K562 (cell line): ENCODE results near the gene ZFYVE27. TPM values are rescaled to one million over a fixed set of nuclear protein-coding genes. Genes with fewer than 3 reads are reported as not detected.
A peak's percentile ranks its signal among the peaks of the same experiment; 100 is the strongest.

Source experiments
- ATF6 ChIP-seq: sonication (generic); formaldehyde crosslinking; IDR thresholded peaks from 2 replicates; pipeline ENCODE4 v1.4.0; 2020; ENCODE audit warnings: mild to moderate bottlenecking, missing genetic modification reagents
- CREB1 ChIP-seq, 2 experiments: sonication (generic) in 1 of 2; formaldehyde crosslinking in 1 of 2; IDR thresholded peaks; 2 replicates each; pipeline versions ENCODE4 v1.6.1 to v1.8.0; 2012 to 2022; ENCODE audit warnings: inconsistent platforms in 1 of 2, mild to moderate bottlenecking in 1 of 2, missing genetic modification reagents in 1 of 2, moderate library complexity in 1 of 2
- FIP1L1 ChIP-seq: fragments of 200-400 bp; formaldehyde crosslinking; IDR thresholded peaks from 2 replicates; pipeline ENCODE4 v1.6.1; 2018; ENCODE audit warnings: mild to moderate bottlenecking, low read depth, low read length; ENCODE audit not compliant: poor library complexity, severe bottlenecking
- FOXM1 ChIP-seq, 2 experiments: fragments of 450-650 bp in 1 of 2; sonication (generic) in 1 of 2; formaldehyde crosslinking in 1 of 2; IDR thresholded peaks; 2 replicates each; pipeline versions ENCODE4 v1.6.1 to v1.9.0; 2017 to 2022; ENCODE audit warnings: low read depth in 2 of 2, mild to moderate bottlenecking in 2 of 2, missing genetic modification reagents in 1 of 2, moderate library complexity in 1 of 2
- JUN ChIP-seq, 2 experiments: sonication (generic) in 1 of 2; formaldehyde crosslinking in 1 of 2; IDR thresholded peaks; 2 replicates each; pipeline versions ENCODE4 v1.6.1 to v1.8.0; 2012 to 2022; ENCODE audit warnings: borderline replicate concordance in 2 of 2, mild to moderate bottlenecking in 2 of 2, improper control_type of control experiment in 1 of 2, low read depth in 1 of 2, low read length in 1 of 2, missing genetic modification reagents in 1 of 2
- POLR2G ChIP-seq: fragments of 200-400 bp; formaldehyde crosslinking; IDR thresholded peaks from 2 replicates; pipeline ENCODE4 v1.6.1; 2017; ENCODE audit warnings: low read depth, mild to moderate bottlenecking, antibody characterized with exemption, low read length, moderate library complexity
- PURB ChIP-seq: sonication (generic); formaldehyde crosslinking; IDR thresholded peaks from 2 replicates; pipeline ENCODE4 v1.9.0; 2021; ENCODE audit warnings: low read depth, mild to moderate bottlenecking, missing genetic modification reagents
- RAD21 ChIP-seq, 2 experiments: fragments of 250-450 bp in 1 of 2; fragments of 450-650 bp in 1 of 2; sonication (Bioruptor Pico) in 1 of 2; formaldehyde crosslinking in 1 of 2; IDR thresholded peaks in 1 of 2; conservative IDR thresholded peaks in 1 of 2; 2 replicates each; pipeline versions ENCODE4 v1.4.0 to v1.8.0; 2020 to 2022; ENCODE audit warnings: mild to moderate bottlenecking in 2 of 2, moderate library complexity in 1 of 2
- RNF2 ChIP-seq: sonication (generic); IDR thresholded peaks from 2 replicates; pipeline ENCODE4 v1.6.1; 2016
- SNAPC5 ChIP-seq: fragments of 250-450 bp; sonication (Bioruptor Pico); IDR thresholded peaks from 2 replicates; pipeline ENCODE4 v1.8.0; 2021; ENCODE audit warnings: moderate library complexity, mild to moderate bottlenecking, inconsistent platforms
- U2AF2 ChIP-seq: fragments of 200-400 bp; formaldehyde crosslinking; optimal IDR thresholded peaks from 2 replicates; pipeline ENCODE3; 2017; ENCODE audit warnings: low read depth, mild to moderate bottlenecking, low read length
- ZNF830 ChIP-seq: fragments of 250-450 bp; sonication (Bioruptor Pico); IDR thresholded peaks from 2 replicates; pipeline ENCODE4 v1.5.0; 2021; ENCODE audit warnings: mild to moderate bottlenecking
- polyA plus RNA-seq, 8 experiments: library from polyadenylated mRNA; depleted of rRNA in 4 of 8; stranded (reverse) in 5 of 8; unstranded in 3 of 8; fragments of >200 nt; fragmentation: Nextera tagmentation in 2 of 8; fragmentation: Illumina TruSeq in 1 of 8; extraction: Ambion mirVana in 2 of 8; extraction: Trizol in 1 of 8; gene quantifications; 2 replicates each; pipeline versions ENCODE4 v1.2.1 to v1.2.3, GENCODE V29; 2011 to 2014; ENCODE audit warnings: inconsistent platforms in 1 of 8, missing spikeins in 1 of 8
- total RNA-seq, 7 experiments: library from RNA; depleted of rRNA in 6 of 7; stranded (reverse); fragments of >200 nt in 6 of 7; fragmentation: Illumina TruSeq in 2 of 7; extraction: Trizol in 2 of 7; gene quantifications; 2 replicates each; pipeline versions ENCODE4 v1.2.1 to v1.2.3, GENCODE V29; 2011 to 2021; ENCODE audit warnings: low replicate concordance in 1 of 7
- TF ChIP-seq, protein P1 (sequence below): fragments of 450-650 bp; IDR thresholded peaks from 2 replicates; pipeline ENCODE4 v1.6.1; 2014; ENCODE audit warnings: low read depth, mild to moderate bottlenecking, moderate library complexity, borderline replicate concordance
- TF ChIP-seq, protein P2 (sequence below): sonication (generic); formaldehyde crosslinking; IDR thresholded peaks from 2 replicates; pipeline ENCODE4 v1.8.1; 2023; ENCODE audit warnings: mild to moderate bottlenecking, missing genetic modification reagents
- TF ChIP-seq, protein P3 (sequence below): fragments of 200-800 bp; sonication (Bioruptor generic); IDR thresholded peaks from 2 replicates; pipeline ENCODE4 v1.6.1; 2017; ENCODE audit warnings: missing genetic modification characterization, missing compliant biosample characterization
- TF ChIP-seq, protein P4 (sequence below): sonication (generic); formaldehyde crosslinking; IDR thresholded peaks from 2 replicates; pipeline ENCODE4 v1.8.0; 2022; ENCODE audit warnings: missing genetic modification reagents, mild to moderate bottlenecking, borderline replicate concordance

ZFYVE27 gene
- total and polyA plus RNA-seq, 9 of the 15 experiments (the other 6 are each of a cell fraction or from before 2014, with no cell fraction given) = 0.81 to 21.9 (median 15.3) TPM

- TF ChIP-seq, protein P1, sequence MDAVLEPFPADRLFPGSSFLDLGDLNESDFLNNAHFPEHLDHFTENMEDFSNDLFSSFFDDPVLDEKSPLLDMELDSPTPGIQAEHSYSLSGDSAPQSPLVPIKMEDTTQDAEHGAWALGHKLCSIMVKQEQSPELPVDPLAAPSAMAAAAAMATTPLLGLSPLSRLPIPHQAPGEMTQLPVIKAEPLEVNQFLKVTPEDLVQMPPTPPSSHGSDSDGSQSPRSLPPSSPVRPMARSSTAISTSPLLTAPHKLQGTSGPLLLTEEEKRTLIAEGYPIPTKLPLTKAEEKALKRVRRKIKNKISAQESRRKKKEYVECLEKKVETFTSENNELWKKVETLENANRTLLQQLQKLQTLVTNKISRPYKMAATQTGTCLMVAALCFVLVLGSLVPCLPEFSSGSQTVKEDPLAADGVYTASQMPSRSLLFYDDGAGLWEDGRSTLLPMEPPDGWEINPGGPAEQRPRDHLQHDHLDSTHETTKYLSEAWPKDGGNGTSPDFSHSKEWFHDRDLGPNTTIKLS = no peak
- TF ChIP-seq RAD21 (CRISPR knock-in tag; conservative IDR thresholded peaks at IDR 0.05 in 1 of 2, IDR thresholded peaks at IDR 0.05 in 1 of 2) (no peak), FOXM1 (IDR thresholded peaks at IDR 0.05; ENCODE audit: low read depth) (no peak), FOXM1 (CRISPR knock-in tag; IDR thresholded peaks at IDR 0.05; ENCODE audit: low read depth) (no peak), SNAPC5 (CRISPR knock-in tag) (no peak), RNF2 (no peak), U2AF2 (no peak), CREB1 (IDR thresholded peaks at IDR 0.05) (no peak), CREB1 (CRISPR knock-in tag; IDR thresholded peaks at IDR 0.05) (no peak), JUN (IDR thresholded peaks at IDR 0.05; ENCODE audit: borderline replicate concordance, low read depth, low read length) (0 out of 2 replicates have a peak, but pooled peaks have one; percentile 27), JUN (CRISPR knock-in tag; IDR thresholded peaks at IDR 0.05; ENCODE audit: borderline replicate concordance) (no peak), PURB (CRISPR knock-in tag) (no peak), FIP1L1 (no peak), ZNF830 (no peak), POLR2G (no peak), ATF6 (no peak)
- TF ChIP-seq, protein P2, sequence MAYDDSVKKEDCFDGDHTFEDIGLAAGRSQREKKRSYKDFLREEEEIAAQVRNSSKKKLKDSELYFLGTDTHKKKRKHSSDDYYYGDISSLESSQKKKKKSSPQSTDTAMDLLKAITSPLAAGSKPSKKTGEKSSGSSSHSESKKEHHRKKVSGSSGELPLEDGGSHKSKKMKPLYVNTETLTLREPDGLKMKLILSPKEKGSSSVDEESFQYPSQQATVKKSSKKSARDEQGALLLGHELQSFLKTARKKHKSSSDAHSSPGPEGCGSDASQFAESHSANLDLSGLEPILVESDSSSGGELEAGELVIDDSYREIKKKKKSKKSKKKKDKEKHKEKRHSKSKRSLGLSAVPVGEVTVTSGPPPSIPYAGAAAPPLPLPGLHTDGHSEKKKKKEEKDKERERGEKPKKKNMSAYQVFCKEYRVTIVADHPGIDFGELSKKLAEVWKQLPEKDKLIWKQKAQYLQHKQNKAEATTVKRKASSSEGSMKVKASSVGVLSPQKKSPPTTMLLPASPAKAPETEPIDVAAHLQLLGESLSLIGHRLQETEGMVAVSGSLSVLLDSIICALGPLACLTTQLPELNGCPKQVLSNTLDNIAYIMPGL (CRISPR knock-in tag) = no peak
- TF ChIP-seq, protein P3, sequence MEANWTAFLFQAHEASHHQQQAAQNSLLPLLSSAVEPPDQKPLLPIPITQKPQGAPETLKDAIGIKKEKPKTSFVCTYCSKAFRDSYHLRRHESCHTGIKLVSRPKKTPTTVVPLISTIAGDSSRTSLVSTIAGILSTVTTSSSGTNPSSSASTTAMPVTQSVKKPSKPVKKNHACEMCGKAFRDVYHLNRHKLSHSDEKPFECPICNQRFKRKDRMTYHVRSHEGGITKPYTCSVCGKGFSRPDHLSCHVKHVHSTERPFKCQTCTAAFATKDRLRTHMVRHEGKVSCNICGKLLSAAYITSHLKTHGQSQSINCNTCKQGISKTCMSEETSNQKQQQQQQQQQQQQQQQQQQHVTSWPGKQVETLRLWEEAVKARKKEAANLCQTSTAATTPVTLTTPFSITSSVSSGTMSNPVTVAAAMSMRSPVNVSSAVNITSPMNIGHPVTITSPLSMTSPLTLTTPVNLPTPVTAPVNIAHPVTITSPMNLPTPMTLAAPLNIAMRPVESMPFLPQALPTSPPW = no peak
- TF ChIP-seq, protein P4, sequence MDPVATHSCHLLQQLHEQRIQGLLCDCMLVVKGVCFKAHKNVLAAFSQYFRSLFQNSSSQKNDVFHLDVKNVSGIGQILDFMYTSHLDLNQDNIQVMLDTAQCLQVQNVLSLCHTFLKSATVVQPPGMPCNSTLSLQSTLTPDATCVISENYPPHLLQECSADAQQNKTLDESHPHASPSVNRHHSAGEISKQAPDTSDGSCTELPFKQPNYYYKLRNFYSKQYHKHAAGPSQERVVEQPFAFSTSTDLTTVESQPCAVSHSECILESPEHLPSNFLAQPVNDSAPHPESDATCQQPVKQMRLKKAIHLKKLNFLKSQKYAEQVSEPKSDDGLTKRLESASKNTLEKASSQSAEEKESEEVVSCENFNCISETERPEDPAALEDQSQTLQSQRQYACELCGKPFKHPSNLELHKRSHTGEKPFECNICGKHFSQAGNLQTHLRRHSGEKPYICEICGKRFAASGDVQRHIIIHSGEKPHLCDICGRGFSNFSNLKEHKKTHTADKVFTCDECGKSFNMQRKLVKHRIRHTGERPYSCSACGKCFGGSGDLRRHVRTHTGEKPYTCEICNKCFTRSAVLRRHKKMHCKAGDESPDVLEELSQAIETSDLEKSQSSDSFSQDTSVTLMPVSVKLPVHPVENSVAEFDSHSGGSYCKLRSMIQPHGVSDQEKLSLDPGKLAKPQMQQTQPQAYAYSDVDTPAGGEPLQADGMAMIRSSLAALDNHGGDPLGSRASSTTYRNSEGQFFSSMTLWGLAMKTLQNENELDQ (CRISPR knock-in tag) = no peak
Measured at GRCh38 chr10:97689559-97690020, 47.3 kb upstream of the ZFYVE27 start (continued).
